OCI-LY3 (cell line): ENCODE data around the gene FCN2.
A peak's percentile ranks its signal among the peaks of the same experiment; 100 is the strongest.

Source experiments
- H2AFZ ChIP-seq: fragments of 200-600, 300-600 bp; shearing (Covaris generic); 2 replicates; pipeline ENCODE4 v1.6.0; 2014; ENCODE audit warnings: antibody characterized with exemption, low read depth, low read length
- H3K27ac ChIP-seq: fragments of 200-600, 300-600 bp; sonication (generic); 2 replicates; pipeline ENCODE4 v1.5.1; 2014; ENCODE audit warnings: mild to moderate bottlenecking, low read length, moderate library complexity, mixed read lengths
- H3K27me3 ChIP-seq: fragments of 200-600, 300-600 bp; sonication (generic); 2 replicates; pipeline ENCODE4 v1.6.1; 2014; ENCODE audit warnings: low read depth, low read length, mixed read lengths
- H3K36me3 ChIP-seq: fragments of 200-600, 300-600 bp; sonication (generic); replicated peaks from 2 replicates; pipeline ENCODE3; 2014; ENCODE audit warnings: low read depth, low read length, mixed read lengths
- H3K4me1 ChIP-seq: fragments of 300-600, 200-600 bp; sonication (generic); 2 replicates; pipeline ENCODE4 v1.6.1; 2014; ENCODE audit warnings: low read length, mixed read lengths
- H3K4me2 ChIP-seq: fragments of 200-600, 300-600 bp; sonication (generic); 2 replicates; pipeline ENCODE4 v1.6.1; 2014; ENCODE audit warnings: low read length, mixed read lengths
- H3K4me3 ChIP-seq: fragments of 300-600, 200-600 bp; sonication (generic); 2 replicates; pipeline ENCODE4 v1.5.1; 2014; ENCODE audit warnings: antibody characterized with exemption, mild to moderate bottlenecking, low read length, moderate library complexity
- H3K79me2 ChIP-seq: fragments of 300-600, 200-600 bp; shearing (Covaris generic); 2 replicates; pipeline ENCODE4 v1.6.1; 2014; ENCODE audit warnings: mild to moderate bottlenecking, low read length, mixed read lengths
- H3K9ac ChIP-seq: fragments of 300-600, 200-600 bp; shearing (Covaris generic); 2 replicates; pipeline ENCODE4 v1.6.0; 2014; ENCODE audit warnings: mild to moderate bottlenecking, low read length, moderate library complexity
- H3K9me3 ChIP-seq: fragments of 200-600, 300-600 bp; shearing (Covaris generic); 2 replicates; pipeline ENCODE4 v1.6.1; 2014; ENCODE audit warnings: low read length, mixed read lengths; ENCODE audit not compliant: insufficient read depth
- H4K20me1 ChIP-seq: fragments of 200-600, 300-600 bp; sonication (generic); 2 replicates; pipeline ENCODE4 v1.6.1; 2016; ENCODE audit warnings: low read length, mixed read lengths; ENCODE audit not compliant: insufficient read depth
- CTCF ChIP-seq: fragments of 200-600, 300-600 bp; sonication (generic); IDR thresholded peaks from 2 replicates; pipeline ENCODE4 v1.5.1; 2014; ENCODE audit warnings: antibody characterized with exemption, low read length, low read depth
- EZH2phosphoT487 ChIP-seq: fragments of 200-600 bp; shearing (Covaris generic); IDR thresholded peaks from 2 replicates; pipeline ENCODE4 v1.6.1; 2018; ENCODE audit warnings: antibody characterized with exemption, mixed run types, low read depth

FCN2 gene

DNA sequence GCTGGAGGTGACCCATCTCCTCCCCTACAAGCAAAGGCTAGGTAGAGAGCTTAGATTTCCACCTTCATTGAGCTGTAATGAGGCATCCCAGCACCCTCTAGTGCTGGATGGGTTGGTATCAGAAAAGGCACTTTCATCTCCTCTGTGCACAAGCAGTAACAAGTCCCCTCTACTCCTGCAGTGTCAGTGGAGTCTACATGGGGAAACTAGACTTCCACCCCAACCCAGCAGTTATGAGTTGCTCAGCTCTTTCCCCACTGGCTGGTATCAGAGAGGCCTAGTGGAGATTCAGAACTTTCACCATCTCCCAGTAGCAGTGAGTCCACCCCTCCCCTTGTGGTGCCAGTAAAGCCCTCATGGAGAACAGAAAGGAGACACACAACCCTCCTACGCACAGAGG lies 19.2 kb downstream of the FCN2 start:
- H3K9me3 ChIP-seq = peaks cover 25% of the 10 kb centered on the region
- H3K9ac ChIP-seq = no peak overlapping the region
- H4K20me1 ChIP-seq = no peaks in the 10 kb centered on the region
- no peaks in the 10 kb centered on the region for H3K79me2 ChIP-seq
- no peak overlapping the region for H3K4me2 ChIP-seq
- 0 out of 2 replicates have a peak, but pooled peaks cover 2% of the 10 kb centered on the region for H3K4me1 ChIP-seq
- no peak overlapping the region for H2AFZ ChIP-seq
- H3K36me3 ChIP-seq = peaks cover 3% of the 10 kb centered on the region
- TF ChIP-seq CTCF = peak; percentile 11; the same call in 1 of the 2 replicates
- TF ChIP-seq EZH2phosphoT487 = no peak
- H3K27me3 ChIP-seq = no peaks in the 10 kb centered on the region; the same call in 1 of the 2 replicates
- H3K4me3 ChIP-seq = no peak overlapping the region
- H3K27ac ChIP-seq = no peak overlapping the region

- Histone ChIP-seq H3K4me3 (no peak overlapping the region), H4K20me1 (no peaks in the 10 kb centered on the region), H3K79me2 (no peaks in the 10 kb centered on the region), H3K9me3 (peaks cover 21% of the 10 kb centered on the region; the same call in 1 of the 2 replicates), H3K27me3 (no peaks in the 10 kb centered on the region; the same call in 1 of the 2 replicates), H3K4me2 (no peak overlapping the region), H3K27ac (no peak overlapping the region), H3K4me1 (0 out of 2 replicates have a peak, but pooled peaks cover 2% of the 10 kb centered on the region), H3K9ac (no peak overlapping the region), H3K36me3 (peaks cover 3% of the 10 kb centered on the region), H2AFZ (no peak overlapping the region)
- TF ChIP-seq CTCF (no peak), EZH2phosphoT487 (no peak)
Measured at GRCh38 chr9:134902936-134903335, 22.3 kb downstream of the FCN2 start.

GRCh38 chr9:134908524-134909309 lies 28.1 kb downstream of the FCN2 start:
- Histone ChIP-seq H3K9me3 (no peaks in the 10 kb centered on the region), H2AFZ (no peak overlapping the region), H3K4me3 (no peak overlapping the region), H3K79me2 (no peaks in the 10 kb centered on the region), H3K4me1 (no peaks in the 10 kb centered on the region), H3K9ac (no peak overlapping the region), H3K27ac (no peak overlapping the region), H3K27me3 (no peaks in the 10 kb centered on the region), H4K20me1 (no peaks in the 10 kb centered on the region), H3K36me3 (no peaks in the 10 kb centered on the region), H3K4me2 (no peak overlapping the region)
- no peak for TF ChIP-seq CTCF
- no peak for TF ChIP-seq EZH2phosphoT487

GRCh38 chr9:134909511-134910481 lies 29.2 kb downstream of the FCN2 start:
- Histone ChIP-seq H2AFZ (no peak overlapping the region), H3K4me2 (no peak overlapping the region), H4K20me1 (no peaks in the 10 kb centered on the region), H3K79me2 (no peaks in the 10 kb centered on the region), H3K27ac (no peak overlapping the region), H3K9ac (no peak overlapping the region), H3K4me1 (no peaks in the 10 kb centered on the region), H3K36me3 (no peaks in the 10 kb centered on the region), H3K4me3 (no peak overlapping the region), H3K27me3 (no peaks in the 10 kb centered on the region), H3K9me3 (no peaks in the 10 kb centered on the region)
- TF ChIP-seq EZH2phosphoT487 (no peak), CTCF (no peak)
